Jurkat, Clone E6-1 (cell line): ENCODE results near the gene FOXN1. TPM values are rescaled to one million over a fixed set of nuclear protein-coding genes. Genes with fewer than 3 reads are reported as not detected.
"Not testable (repeated sequence)": the region's sequence is repeated elsewhere in the genome, so short reads cannot be mapped to it uniquely, and the experiment has no call there.

Source experiments
- DNase-seq: peaks from one replicate; pipeline ENCODE4 v3.0.0-alpha.2; 2011; ENCODE audit warnings: low read depth, low spot score
- H3K4me3 ChIP-seq: 2 replicates; pipeline ENCODE4 v1.5.1; 2011; ENCODE audit warnings: mild to moderate bottlenecking, low read length, control low read depth, moderate library complexity
- polyA plus RNA-seq: library from polyadenylated mRNA; unstranded; fragments of >200 nt; gene quantifications from one replicate; pipeline ENCODE4 v1.2.1, GENCODE V29; 2012; ENCODE audit warnings: missing spikeins; ENCODE audit not compliant: insufficient read length, insufficient read depth

The FOXN1 gene
- not detected for polyA plus RNA-seq

GRCh38 chr17:28505986-28506665 lies at the start of gene FOXN1:
Gene FOXN1, plus strand, starts transcription at chr17:28506348. Its CDS starts 17,622 bp downstream, at chr17:28523970.
- no peak for DNase-seq
- no peak within 1 kb of the TSS for H3K4me3 ChIP-seq

- no peak overlapping the region for H3K4me3 ChIP-seq
- no peak for DNase-seq
These were observed 48.3 kb upstream of the FOXN1 start for GRCh38 chr17:28457890-28458289.

GRCh38 chr17:28458881-28459280 lies 47.3 kb upstream of the FOXN1 start:
- not testable (repeated sequence) for H3K4me3 ChIP-seq, DNase-seq

GRCh38 chr17:28460901-28461300 lies 45.2 kb upstream of the FOXN1 start:
- H3K4me3 ChIP-seq = no peak overlapping the region
- no peak for DNase-seq

- DNase-seq = no peak
- H3K4me3 ChIP-seq = no peak overlapping the region
These were observed 40.1 kb upstream of the FOXN1 start for GRCh38 chr17:28466001-28466400.

GRCh38 chr17:28466521-28467048 lies 39.6 kb upstream of the FOXN1 start:
- no peak overlapping the region for H3K4me3 ChIP-seq
- no peak for DNase-seq

GRCh38 chr17:28467456-28468025 lies 38.6 kb upstream of the FOXN1 start:
- peak; percentile 14 for DNase-seq
- no peak overlapping the region for H3K4me3 ChIP-seq

GRCh38 chr17:28468033-28468735 lies 38.0 kb upstream of the FOXN1 start:
- not testable (repeated sequence) for H3K4me3 ChIP-seq, DNase-seq

GRCh38 chr17:28468781-28469180 lies 37.4 kb upstream of the FOXN1 start:
- no peak for DNase-seq
- H3K4me3 ChIP-seq = no peak overlapping the region

- no peak overlapping the region for H3K4me3 ChIP-seq
- DNase-seq = no peak
These were observed 36.8 kb upstream of the FOXN1 start for GRCh38 chr17:28469376-28469775.

GRCh38 chr17:28470266-28470913 lies 35.8 kb upstream of the FOXN1 start:
- no peak overlapping the region for H3K4me3 ChIP-seq
- DNase-seq = no peak

- H3K4me3 ChIP-seq = no peak overlapping the region
- DNase-seq = no peak
These were observed 35.2 kb upstream of the FOXN1 start for GRCh38 chr17:28470914-28471366.

GRCh38 chr17:28471531-28472342 lies 34.4 kb upstream of the FOXN1 start:
- DNase-seq = no peak

GRCh38 chr17:28472871-28473497 lies 33.2 kb upstream of the FOXN1 start:
- no peak overlapping the region for H3K4me3 ChIP-seq
- no peak for DNase-seq

More at GRCh38 chr17:28471531-28472342, 34.4 kb upstream of the FOXN1 start:
- no peak overlapping the region for H3K4me3 ChIP-seq

- no peak within 1 kb of the TSS for H3K4me3 ChIP-seq
- DNase-seq = no peak
These were observed 32.6 kb upstream of the FOXN1 start, which contains the start of gene SLC13A2 for GRCh38 chr17:28473542-28473941. Gene SLC13A2, plus strand, starts transcription at chr17:28473644. Its CDS starts 69 bp downstream, at chr17:28473713.

- DNase-seq = no peak
- no peak overlapping the region for H3K4me3 ChIP-seq
These were observed 32.0 kb upstream of the FOXN1 start for GRCh38 chr17:28474111-28474531.

- no peak for DNase-seq
- H3K4me3 ChIP-seq = no peak overlapping the region
These were observed 30.8 kb upstream of the FOXN1 start for GRCh38 chr17:28475151-28475900.
